ENCODE measurements around the gene COG5.
A peak's percentile ranks its signal among the peaks of the same experiment; 100 is the strongest.

The COG5 gene

DNA sequence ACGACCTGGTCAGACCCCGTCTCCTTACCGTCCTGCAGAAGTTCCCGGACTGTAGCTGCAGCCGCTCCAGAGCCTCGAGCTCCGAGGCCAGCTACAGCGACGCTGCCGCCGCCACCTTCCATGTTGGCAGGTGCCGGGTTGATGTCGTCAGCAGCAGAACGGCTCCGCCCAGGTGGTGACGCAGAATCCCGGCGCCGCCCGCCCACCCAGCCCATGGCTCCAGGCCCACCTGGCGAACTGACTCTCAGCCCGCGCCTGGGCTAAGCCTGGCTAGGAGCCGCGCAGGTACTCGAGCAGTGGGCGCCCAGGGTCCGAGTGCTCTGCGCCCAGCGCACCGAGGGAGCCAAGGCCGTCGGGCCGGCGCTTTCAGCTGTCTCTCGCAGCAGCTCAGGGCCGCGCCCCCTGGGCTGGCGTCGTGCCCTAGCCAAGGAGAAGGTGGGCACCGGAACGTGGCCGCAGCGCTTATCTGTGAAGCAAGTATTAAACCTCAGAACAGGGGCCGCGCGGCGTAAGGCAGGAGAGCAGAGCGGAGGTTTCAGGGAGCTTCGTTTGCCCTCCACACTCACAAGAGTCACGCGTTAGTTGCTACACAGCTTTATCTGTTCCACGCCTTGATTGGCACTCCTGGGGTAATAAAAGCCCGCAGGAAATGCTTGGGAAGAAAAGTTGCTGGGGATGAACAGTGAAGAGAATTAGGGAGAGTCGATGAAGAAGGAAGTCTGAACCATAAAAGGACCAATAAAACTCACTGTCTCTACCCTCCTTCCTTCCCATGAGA lies at the start of gene COG5, which contains the start of gene DUS4L:
Gene COG5 (minus strand): TSS at position 146 of the 778 bp plus-strand sequence. CDS start 24 bp downstream, at position 122.
Gene DUS4L (plus strand): TSS at position 197 of the 778 bp plus-strand sequence. CDS start 3,100 bp downstream, outside the sequence.
- DNase-seq (ENCODE audit: low spot score), result peak; percentile 80

DNA sequence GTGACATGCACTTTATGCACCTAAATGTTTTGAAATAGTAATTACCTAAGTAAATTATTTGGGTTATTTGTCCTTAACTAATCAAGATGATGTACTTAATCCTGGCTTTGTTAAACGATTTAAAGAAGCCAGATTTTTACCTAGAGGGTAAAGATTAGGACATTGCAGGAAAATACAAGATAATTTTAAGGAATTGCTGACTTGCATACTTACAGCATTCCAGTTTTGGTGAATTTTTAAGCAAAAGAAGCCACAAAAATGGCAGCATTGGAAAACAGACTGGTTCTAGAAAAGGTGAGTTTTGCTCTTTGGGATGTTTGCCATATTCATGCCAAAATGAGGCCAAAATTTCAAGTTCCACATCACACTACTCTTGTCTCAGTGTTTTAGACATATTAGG lies 49.7 kb upstream of the COG5 start:
- DNase-seq (ENCODE audit: low spot score), result no peak

DNA sequence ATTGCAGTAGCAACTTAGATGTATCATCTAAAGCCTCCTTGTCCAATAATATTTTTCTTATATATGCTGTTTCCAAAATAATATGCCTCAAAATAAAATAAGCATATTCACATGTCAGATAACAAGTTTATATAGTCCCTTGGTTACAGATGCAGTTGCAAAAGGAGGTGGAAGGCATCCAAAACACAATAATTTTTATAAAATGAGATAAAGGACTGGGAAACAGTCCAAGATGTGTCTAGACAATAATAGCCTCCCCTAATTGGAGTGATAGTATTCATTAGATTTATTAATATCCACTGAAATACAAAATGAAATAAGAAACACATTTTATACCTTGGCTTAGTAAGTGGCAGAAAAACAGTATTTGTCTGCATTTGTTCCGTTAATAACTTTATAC lies 46.6 kb upstream of the COG5 start:
- no peak for DNase-seq (ENCODE audit: low spot score)

DNA sequence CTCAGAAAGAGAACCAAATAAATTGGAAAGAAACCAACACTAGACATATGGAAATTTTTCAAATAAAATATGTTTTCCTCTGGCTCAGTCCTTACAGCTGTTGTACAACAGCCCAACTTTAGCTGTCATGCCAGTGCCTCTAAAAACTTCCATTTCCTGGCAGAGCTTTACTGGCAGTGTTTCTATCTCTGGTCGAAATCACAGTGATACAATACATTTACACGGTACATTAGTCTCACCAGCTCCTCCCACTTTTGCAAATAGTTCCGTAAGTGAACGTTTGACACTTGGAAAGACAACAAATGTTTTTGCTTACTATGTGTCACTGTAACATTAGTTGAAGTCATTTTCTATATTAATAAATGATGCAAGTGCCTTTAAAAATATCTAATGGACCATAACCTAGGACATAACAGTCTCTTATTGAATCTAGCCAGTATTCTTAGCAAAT lies 46.1 kb upstream of the COG5 start:
- DNase-seq (ENCODE audit: low spot score), result no peak

DNA sequence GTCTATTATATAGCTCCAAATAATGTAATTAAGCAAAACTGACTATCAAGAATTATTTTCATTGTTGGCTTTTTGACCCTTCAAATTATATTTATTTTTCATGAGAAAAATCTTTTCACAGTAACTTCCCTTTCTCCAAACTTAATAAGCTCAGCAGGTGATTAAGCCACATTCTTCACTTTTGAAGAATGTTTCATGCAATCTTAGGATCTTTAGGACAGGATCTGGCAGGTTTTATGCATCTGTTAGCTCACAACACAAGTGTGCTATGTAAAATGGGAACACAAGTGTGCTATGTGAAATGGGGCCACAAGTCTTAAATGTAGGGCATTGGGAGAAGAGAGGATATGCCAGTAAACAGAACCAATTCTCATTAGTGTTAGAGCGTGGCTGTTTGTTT lies 42.6 kb upstream of the COG5 start:
- DNase-seq (ENCODE audit: low spot score), result no peak

DNA sequence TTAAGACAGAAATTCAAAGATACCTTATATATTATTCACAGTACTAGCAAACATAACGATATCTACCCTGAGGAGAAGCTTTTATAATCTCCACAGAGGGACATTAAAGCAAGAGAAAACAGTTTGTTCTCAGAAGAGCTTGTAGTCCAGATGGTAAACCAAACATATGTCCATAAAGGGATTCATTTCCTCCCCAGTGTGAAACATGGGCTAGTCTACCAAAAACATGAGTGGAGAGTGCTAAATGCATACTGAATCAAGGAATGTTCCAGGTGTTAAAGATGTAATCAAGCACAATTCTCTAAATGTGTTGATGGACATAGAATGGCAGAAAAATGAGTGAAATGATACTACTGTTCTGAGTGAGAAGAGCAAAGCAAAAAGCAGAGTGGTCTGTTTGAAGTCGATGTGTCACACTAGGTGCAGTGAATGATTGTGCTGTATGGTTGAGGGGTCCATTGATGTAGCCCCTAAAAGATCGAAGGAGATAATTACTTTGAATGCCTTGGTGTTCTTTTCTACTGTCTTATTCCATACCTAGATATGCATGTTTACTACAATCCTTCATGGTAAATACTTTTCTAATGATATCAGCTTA lies 41.6 kb upstream of the COG5 start:
- no peak for DNase-seq (ENCODE audit: low spot score)

DNA sequence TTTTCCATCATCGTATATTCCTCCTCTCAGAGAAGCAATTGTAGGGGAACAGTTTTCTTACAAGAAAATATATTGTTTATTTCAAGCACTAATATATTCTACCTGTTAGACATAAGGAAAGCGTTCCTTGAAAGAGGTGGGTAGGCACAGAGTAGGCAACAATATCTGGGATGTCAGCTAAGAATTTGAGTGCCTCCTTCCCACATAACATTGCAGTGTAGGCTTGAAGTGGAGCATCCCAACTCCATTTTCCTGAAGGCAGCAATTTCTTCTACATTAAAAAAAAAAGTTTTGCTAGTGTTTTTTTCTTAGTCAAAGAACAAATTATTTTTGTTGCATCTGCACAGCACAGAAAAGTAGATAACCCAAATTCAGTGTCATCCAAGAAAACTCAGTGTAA lies 37.1 kb upstream of the COG5 start:
- DNase-seq (ENCODE audit: low spot score), result peak; percentile 32

DNA sequence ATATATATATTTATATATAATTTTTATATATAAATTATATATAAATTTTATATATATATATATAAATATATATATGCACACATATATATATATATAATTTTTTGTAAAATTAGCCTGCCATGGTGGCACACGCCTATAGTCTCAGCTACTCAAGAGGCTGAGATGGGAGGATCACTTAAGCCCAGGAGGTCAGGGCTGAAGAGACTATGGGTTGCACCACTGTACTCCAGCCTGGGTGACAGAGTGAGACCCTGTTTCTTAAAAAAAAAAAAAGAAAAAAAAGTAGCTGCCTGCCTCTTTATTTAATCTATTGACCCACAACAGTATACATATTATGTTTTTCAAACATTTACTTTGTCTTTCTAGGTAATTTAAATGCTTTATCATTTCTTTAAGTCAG lies 35.5 kb upstream of the COG5 start:
- no peak for DNase-seq (ENCODE audit: low spot score)

DNA sequence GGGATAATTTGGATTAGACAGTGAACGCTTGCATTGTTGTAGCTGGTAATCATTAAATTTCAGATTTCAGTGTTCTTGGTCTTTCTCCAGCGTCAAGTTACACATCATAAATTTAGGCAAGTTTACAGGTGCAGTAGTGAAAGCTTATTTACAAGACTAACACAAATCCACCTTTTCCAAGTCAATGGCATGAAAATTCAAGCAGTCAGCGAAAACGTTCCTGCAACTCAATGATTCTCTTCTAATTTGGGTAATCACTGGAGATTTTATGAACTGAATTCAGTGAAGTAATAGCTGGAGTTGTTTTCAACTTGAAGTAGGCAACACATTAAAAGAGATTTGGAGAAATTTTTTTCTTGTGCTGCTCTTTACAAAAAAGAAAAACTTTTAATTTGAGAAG lies 34.2 kb upstream of the COG5 start:
- DNase-seq (ENCODE audit: low spot score), result no peak

DNA sequence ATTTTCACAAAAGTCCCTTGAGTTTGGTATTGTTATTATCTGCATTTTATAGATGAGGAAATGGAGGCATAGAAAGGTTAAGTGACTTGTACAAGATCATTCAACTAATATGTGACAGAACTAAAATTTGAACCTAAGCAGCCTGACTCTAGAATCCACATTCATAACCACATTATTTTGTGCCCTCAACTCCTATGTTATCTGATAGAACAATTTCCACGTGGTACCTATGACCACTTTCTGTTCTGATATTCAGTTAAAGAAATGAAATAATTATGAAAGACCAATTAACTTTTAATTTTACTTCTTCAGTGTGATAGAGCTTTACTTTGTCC lies 33.8 kb upstream of the COG5 start:
- no peak for DNase-seq (ENCODE audit: low spot score)

DNA sequence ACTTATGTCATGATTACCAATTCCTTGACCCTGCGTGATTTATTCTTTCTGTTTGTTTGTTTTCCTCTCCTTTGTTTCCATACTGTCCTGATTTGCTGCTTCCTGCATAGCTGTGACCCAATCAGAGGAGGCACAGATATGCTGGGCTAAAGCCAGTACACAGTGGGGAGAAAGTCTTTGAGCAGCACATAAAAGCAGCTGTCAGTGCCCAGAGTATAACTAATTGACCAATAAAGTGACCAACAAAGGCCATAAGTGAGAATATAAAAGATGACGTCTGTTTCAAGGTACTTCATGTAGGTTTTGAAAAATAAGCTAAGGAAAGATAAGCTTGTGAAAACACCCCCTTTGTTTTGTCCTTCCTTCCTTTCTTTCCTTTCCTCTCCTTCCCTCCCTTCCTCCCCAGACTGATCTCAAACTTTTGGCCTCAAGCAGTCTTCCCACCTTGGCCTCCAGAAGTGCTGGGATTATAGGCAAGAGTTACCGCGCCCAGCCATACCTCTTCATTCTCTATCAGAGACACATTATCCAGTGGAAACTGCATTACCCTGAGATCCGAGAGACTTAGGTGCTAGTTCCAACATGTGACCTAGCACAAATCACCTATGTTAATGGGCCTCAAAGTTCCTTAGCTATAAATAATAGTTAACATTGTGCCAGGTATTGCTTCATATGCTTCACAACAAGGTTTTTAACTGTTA lies 33.3 kb upstream of the COG5 start:
- no peak for DNase-seq (ENCODE audit: low spot score)

DNA sequence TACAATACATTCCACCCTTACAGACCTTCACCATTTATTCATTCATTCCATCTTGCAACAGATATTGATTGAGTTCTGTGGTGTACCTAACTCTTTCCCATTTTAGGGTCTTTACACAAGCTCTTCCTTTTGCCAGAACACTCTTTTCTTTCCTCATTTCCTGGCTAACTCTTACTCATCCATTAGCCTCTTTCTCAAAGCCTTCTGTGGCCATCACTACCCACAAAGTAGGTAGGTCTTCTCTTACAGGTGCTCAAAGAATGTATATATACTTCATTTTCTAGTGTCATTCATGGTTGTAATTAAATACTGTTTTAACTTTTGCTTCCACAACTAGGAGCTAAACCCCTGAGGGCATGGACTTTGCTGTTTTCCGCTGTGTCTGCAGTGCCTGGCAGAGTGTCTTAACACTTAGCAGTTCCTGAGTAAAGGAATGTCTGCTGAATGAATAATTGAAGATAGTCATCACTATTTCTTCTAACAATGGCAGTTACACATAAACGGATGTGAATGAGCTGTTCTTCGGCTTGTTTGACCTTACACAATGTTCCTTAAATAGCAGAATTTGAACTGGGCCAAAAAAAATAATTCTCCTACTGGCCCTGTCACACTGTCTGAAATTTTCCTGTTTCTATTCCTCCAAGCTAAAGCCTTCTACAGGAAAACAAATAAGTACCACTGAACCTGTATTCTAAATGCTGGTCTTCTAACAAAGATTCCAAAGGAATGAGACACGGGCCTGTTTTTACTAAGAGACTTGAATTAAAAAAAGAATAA lies 31.4 kb upstream of the COG5 start:
- no peak for DNase-seq (ENCODE audit: low spot score)

DNA sequence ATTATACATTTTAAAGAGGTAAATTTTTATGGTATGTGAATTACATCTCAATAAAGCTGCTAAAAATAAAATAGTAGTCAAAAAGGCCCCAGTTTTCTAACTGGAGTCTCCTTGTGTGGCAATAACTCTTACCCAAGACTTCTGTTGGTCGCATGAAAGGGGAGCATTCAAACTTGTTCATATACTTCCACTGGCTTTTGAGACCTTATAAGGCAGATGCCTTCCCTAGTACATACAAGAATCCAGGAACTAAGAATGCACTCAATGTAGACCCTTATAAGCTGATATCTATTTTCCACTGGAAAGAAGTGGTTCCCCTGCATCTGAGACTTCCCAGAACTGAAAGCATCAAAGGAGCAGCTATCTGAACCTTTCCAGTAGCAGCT lies 29.3 kb upstream of the COG5 start:
- DNase-seq (ENCODE audit: low spot score), result no peak

DNA sequence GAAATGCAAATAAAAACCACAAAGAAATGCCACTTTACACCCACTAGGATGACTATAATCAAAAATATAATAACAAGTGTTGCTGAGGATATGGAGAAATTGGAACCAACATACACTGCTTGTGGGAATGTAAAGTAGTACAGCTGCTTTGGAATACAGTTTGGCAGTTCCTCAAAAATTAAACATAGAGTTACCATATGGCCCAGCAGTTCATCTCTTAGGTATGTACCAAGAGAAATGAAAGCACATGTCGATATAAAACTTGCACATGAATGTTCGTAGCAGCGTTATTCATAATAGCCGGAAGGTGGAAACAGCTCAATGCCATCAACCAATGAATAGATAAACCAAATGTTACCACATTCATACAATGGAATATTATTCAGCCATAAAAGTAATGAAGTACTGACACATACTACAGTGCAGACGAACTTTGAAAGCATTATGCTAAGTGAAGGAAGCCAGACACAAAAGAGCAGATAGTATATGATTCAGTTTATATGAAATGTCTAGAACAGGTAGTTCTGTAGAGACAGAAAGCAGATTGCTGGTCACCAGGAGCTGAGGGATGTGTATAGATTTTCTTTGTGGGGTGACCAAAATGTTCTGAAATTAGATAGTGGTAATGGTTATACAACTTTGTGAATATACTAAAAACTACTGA lies 28.8 kb upstream of the COG5 start:
- DNase-seq (ENCODE audit: low spot score), result no peak

DNA sequence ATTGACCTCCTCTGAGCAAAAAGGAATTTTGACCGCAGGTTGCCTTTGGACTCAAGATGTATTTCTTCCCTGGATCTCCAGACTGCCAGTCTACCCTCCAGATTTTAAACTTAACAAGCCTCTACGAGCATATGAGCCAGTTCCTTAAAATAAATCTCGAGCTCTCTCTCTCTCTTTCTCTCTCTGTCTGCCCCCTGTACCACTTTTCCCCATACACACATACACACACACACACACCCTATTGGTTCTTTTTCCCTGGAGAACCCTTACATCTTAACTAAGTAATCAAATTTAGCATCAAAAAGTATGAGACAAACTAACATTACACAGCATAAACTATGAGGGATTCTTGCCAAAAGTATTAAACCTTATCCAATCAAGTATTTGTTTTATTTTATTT lies 27.7 kb upstream of the COG5 start:
- DNase-seq (ENCODE audit: low spot score), result no peak

DNA sequence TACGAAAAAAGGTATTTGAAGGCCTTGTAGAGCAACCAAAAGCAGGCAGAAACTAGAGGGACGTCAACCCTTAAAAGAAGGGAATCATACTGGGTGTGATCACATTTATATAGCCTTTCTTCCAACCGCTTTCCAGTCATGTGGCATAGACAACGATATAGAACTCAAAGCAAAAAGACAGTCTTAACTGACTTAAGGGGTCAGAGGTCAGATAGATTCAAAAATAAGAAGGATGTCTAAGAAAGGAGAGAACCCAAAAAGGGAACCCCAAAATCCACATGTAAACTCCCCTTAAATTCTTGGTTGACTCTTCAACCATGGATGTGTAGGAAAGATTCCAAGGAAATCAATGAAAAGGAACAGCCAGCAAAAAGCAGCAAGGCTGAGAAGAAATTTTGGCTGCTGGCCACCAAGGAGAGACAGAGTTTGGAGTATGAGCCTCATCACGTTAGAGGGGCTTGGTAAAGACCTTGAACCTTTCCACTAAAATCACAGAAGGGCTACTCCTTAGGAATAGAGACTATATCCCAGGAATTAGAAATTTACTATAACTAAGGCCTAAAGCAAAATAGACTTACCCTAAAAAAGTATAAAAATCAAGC lies 24.9 kb upstream of the COG5 start:
- no peak for DNase-seq (ENCODE audit: low spot score)

DNA sequence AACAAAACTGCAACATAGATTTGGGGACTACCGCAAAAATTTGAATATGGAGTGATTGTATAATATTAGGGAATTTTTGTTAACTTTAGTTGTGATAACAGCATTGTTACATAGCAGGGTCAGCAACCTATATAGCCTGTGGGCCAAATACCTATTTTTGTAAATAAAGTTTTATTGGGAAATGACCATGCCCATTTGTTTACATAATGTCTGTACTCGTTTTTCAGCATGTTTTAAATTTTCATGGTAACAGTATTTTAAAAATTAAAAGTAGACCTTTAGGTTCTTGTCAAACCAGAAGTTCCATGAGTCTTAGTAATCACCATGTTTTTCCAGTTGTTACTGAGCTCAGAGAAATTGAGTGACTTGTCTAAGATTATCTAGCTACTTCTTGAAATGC lies 21.0 kb upstream of the COG5 start:
- no peak for DNase-seq (ENCODE audit: low spot score)

DNA sequence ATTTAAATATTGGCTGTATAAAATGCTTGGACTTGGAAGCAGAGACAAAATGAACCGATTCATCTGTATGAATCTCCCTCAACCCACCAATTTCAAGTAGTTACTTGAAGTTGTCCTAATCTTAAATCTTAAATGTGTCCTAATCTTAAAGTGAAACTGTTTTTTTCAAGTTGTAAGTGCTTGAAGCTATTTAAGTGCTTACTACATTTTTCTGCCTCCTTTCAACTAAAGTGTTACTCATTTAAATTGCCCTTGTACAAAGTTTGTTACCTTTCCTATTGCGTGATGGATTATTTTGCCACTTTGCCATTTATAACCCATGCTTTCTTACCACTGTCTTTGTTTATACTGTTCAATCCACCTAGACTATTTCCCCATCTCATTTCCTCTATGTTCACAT lies 19.2 kb upstream of the COG5 start:
- DNase-seq (ENCODE audit: low spot score), result no peak

DNA sequence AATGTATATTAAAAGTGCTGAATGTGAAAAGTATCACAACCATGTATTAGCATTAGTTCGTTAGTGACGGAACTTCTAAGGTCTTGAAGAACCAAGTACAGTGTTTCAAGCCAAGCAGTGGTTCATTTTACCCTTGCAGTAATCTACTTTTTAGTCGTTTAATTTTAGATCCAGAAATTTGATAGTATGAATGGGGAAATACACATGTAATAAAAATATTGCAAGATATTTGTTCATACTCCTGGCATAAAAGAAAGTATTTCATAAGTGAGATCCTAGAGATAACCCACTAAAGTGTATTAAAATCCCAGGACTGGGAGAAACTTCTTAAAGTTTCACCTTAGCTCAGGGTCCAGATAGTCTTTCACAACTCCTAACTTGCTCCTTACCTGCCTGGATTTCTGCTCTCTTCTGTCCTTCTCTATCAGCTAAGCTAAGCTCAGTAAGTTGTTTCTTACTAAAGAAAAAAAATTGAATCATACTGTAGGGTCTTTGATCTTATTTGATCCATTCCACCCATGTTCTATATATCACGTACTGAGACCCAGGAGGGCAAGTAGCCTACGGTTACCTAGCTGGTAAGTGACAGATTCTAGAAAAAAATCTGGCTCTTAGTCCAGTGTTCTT lies 17.8 kb upstream of the COG5 start:
- no peak for DNase-seq (ENCODE audit: low spot score)

DNA sequence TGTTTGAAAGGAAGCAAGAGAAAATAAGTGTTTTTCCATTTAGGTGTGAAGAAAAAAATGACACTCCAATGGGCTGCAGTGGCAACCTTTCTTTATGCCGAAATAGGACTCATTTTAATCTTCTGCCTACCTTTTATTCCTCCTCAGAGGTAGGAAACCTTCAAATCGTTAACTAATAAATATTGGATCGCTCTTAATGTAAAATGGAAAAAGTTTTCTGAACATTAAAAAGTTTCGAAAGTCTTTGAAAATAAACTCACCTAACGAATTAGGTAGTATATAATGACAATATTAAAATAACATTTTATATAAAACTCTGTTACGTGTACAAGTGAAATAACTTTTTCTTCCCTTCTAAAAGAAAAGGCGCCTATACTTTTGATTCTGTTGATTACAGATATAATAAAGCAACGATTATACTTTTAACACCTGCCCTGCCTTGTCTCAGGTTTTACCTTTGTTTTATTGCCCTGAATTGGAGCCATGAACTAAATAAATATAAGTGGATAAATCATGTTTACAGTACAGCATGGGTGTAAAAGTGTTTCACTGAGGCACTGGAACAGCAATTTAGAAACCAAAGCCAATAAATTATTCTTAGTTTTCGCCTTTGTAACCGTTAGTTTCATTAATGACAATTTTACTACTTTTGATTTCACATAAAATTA lies 17.1 kb upstream of the COG5 start:
- DNase-seq (ENCODE audit: low spot score), result no peak

All from putamen (tissue), 1 donor.